ENCODE measurements around the gene KLHL22. TPM values are rescaled to one million over a fixed set of nuclear protein-coding genes. Genes with fewer than 3 reads are reported as not detected.
A peak's percentile ranks its signal among the peaks of the same experiment; 100 is the strongest.

The KLHL22 gene
- total RNA-seq, 1 experiment from 2014 or later, result 14.8 TPM

DNA sequence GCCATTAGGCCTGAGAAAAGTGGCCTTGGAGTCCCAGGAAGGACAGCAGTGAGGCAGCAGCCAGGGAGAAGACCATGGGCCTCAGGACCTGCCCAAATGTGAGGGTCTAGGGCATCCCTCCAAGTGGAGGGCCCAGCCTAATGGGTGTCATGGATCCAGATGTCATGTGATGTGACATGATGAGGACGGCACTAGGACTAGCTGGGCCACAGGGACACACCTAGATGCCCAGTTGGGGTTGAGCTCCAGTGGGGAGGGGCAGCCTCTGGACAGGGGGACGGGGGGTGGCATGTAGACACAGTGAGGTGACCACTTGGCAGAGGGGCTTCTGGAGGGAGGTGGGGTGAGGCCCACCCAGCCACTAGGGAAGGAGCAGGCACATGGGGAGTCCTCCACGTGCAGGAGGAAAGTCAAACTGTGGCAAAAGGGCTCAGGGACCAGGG is 63.3 kb downstream of the KLHL22 start:
- Histone ChIP-seq H4K20me1 (ENCODE audit: low read length) (no peaks in the 10 kb centered on the region), H3K9me3 (ENCODE audit: low read length) (no peaks in the 10 kb centered on the region), H3K36me3 (ENCODE audit: low read depth, low read length) (no peaks in the 10 kb centered on the region), H3K27me3 (ENCODE audit: low read length) (peaks cover 4% of the 10 kb centered on the region; the same call in 1 of the 2 replicates), H3K4me2 (ENCODE audit: low read length) (no peak overlapping the region), H3K4me1 (ENCODE audit: insufficient read depth, low read length) (peaks cover 6% of the 10 kb centered on the region; the same call in 1 of the 2 replicates), H3K27ac (ENCODE audit: low read length) (no peak overlapping the region), H3K79me2 (ENCODE audit: low read length) (no peaks in the 10 kb centered on the region), H3K9me2 (replicated peaks; ENCODE audit: low read length) (no peaks in the 10 kb centered on the region), H2AFZ (ENCODE audit: low read length) (no peak overlapping the region), H3K9ac (ENCODE audit: low read length) (no peak overlapping the region), H3F3A (ENCODE audit: low read length, unreplicated experiment) (no peaks in the 10 kb centered on the region), H3K4me3 (ENCODE audit: low read length) (no peak overlapping the region)
- ChIA-PET CTCF (no interaction called here), POLR2A (ENCODE audit: unreplicated experiment) (no interaction called here)
- no peak for ATAC-seq
- no peak for TF ChIP-seq EZH2phosphoT487 (IDR thresholded peaks at IDR 0.05; ENCODE audit: borderline replicate concordance, low read length)
- TF ChIP-seq, protein P1, sequence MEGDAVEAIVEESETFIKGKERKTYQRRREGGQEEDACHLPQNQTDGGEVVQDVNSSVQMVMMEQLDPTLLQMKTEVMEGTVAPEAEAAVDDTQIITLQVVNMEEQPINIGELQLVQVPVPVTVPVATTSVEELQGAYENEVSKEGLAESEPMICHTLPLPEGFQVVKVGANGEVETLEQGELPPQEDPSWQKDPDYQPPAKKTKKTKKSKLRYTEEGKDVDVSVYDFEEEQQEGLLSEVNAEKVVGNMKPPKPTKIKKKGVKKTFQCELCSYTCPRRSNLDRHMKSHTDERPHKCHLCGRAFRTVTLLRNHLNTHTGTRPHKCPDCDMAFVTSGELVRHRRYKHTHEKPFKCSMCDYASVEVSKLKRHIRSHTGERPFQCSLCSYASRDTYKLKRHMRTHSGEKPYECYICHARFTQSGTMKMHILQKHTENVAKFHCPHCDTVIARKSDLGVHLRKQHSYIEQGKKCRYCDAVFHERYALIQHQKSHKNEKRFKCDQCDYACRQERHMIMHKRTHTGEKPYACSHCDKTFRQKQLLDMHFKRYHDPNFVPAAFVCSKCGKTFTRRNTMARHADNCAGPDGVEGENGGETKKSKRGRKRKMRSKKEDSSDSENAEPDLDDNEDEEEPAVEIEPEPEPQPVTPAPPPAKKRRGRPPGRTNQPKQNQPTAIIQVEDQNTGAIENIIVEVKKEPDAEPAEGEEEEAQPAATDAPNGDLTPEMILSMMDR (conservative IDR thresholded peaks at IDR 0.05; ENCODE audit: low read depth, low read length), result no peak
- no peak for TF ChIP-seq EZH2 (IDR thresholded peaks at IDR 0.05; ENCODE audit: low read length, unreplicated experiment)
- no peak for DNase-seq
- no TSS peak for BruUV-seq (replicated peaks)
- intact Hi-C loops (cut with micrococcal nuclease), result no loop called here

DNA sequence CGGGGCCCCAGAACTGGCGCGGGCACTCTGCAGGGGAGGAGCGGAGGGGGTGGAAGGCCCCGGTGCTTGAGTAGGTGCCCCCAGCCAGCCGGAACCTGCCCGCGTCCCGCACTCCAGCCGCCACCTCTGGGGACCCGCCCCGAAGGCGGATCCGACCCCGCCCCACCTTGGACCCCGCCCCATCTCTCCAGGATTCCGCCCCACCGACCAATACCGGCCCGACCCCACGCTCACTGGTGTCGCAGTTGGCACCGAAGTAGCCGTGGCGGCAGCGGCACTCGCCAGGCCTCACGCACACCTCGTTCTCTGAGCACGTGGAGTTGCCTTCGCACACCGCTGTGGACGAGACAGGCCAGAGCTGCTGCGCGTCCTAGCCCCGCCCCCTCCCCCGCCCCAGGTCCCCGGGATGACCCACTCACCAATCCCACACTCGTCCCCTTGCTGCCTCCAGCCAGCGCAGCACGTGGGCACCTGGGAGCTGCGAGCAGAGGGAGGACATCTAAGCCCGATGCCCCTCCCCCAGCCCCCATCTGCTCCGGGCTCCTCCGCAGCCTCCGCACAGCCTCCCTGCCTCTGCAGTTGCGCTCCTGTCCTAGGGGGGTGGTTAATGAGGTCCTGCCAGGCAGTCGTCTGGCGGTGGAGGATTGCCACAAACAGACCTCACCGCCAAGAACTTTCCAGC is 63.9 kb downstream of the KLHL22 start:
- intact Hi-C loops (cut with micrococcal nuclease), result no loop called here

More for the DNA sequence above, 63.9 kb downstream of the KLHL22 start:
- Histone ChIP-seq H4K20me1 (ENCODE audit: low read length) (no peaks in the 10 kb centered on the region), H2AFZ (ENCODE audit: low read length) (0 out of 2 replicates have a peak overlapping the region, but pooled peaks have one; percentile 18), H3K9me2 (replicated peaks; ENCODE audit: low read length) (no peaks in the 10 kb centered on the region), H3F3A (ENCODE audit: low read length, unreplicated experiment) (no peaks in the 10 kb centered on the region), H3K4me2 (ENCODE audit: low read length) (peak overlapping the region; percentile 84), H3K27me3 (ENCODE audit: low read length) (peaks cover 2% of the 10 kb centered on the region; the same call in 1 of the 2 replicates), H3K36me3 (ENCODE audit: low read depth, low read length) (no peaks in the 10 kb centered on the region), H3K79me2 (ENCODE audit: low read length) (no peaks in the 10 kb centered on the region), H3K4me1 (ENCODE audit: insufficient read depth, low read length) (peaks cover 3% of the 10 kb centered on the region; the same call in 1 of the 2 replicates), H3K4me3 (ENCODE audit: low read length) (peak overlapping the region; percentile 56), H3K9ac (ENCODE audit: low read length) (no peak overlapping the region), H3K27ac (ENCODE audit: low read length) (no peak overlapping the region), H3K9me3 (ENCODE audit: low read length) (no peaks in the 10 kb centered on the region)
- ChIA-PET CTCF (no interaction called here), POLR2A (ENCODE audit: unreplicated experiment) (no interaction called here)
- TF ChIP-seq EZH2phosphoT487 (IDR thresholded peaks at IDR 0.05; ENCODE audit: borderline replicate concordance, low read length) (no peak), EZH2 (IDR thresholded peaks at IDR 0.05; ENCODE audit: low read length, unreplicated experiment) (no peak)
- TF ChIP-seq, protein P1 (conservative IDR thresholded peaks at IDR 0.05; ENCODE audit: low read depth, low read length), result no peak
- ATAC-seq (peak; percentile 19), DNase-seq (no peak)
- BruUV-seq (replicated peaks), result no TSS peak

Measured in PC-3 (cell line).